Esophagus muscularis mucosa (tissue), 3 donors: ENCODE results near the gene DMD.

Experiments
- CTCF ChIP-seq, 3 experiments: fragments of 200-600 bp in 2 of 3; fragments of 450-650 bp in 1 of 3; sonication (generic) in 2 of 3; IDR thresholded peaks; one replicate each; pipeline ENCODE4 v1.5.1; 2017 to 2019; ENCODE audit warnings: antibody characterized with exemption in 3 of 3, mild to moderate bottlenecking in 2 of 3, moderate library complexity in 1 of 3
- POLR2A ChIP-seq: fragments of 450-650 bp; IDR thresholded peaks from one replicate; pipeline ENCODE4 v1.6.1; 2017; ENCODE audit warnings: antibody characterized with exemption, moderate library complexity, mild to moderate bottlenecking, low read depth

GRCh38 chrX:31240982-31241381 is 1970.4 kb downstream of the DMD start:
- no peak for TF ChIP-seq CTCF (IDR thresholded peaks at IDR 0.05)
- no peak for TF ChIP-seq POLR2A
